HG03571 (cell line): Measurements from ENCODE around the gene CNDP2.
"Not testable (repeated sequence)": the region's sequence is repeated elsewhere in the genome, so short reads cannot be mapped to it uniquely, and the experiment has no call there.

Experiments used
- ATAC-seq: cut with Tn5 transposase; IDR thresholded peaks from one replicate; pipeline ENCODE4 v1.9.1; 2021; ENCODE audit not compliant: unreplicated experiment

The CNDP2 gene

DNA sequence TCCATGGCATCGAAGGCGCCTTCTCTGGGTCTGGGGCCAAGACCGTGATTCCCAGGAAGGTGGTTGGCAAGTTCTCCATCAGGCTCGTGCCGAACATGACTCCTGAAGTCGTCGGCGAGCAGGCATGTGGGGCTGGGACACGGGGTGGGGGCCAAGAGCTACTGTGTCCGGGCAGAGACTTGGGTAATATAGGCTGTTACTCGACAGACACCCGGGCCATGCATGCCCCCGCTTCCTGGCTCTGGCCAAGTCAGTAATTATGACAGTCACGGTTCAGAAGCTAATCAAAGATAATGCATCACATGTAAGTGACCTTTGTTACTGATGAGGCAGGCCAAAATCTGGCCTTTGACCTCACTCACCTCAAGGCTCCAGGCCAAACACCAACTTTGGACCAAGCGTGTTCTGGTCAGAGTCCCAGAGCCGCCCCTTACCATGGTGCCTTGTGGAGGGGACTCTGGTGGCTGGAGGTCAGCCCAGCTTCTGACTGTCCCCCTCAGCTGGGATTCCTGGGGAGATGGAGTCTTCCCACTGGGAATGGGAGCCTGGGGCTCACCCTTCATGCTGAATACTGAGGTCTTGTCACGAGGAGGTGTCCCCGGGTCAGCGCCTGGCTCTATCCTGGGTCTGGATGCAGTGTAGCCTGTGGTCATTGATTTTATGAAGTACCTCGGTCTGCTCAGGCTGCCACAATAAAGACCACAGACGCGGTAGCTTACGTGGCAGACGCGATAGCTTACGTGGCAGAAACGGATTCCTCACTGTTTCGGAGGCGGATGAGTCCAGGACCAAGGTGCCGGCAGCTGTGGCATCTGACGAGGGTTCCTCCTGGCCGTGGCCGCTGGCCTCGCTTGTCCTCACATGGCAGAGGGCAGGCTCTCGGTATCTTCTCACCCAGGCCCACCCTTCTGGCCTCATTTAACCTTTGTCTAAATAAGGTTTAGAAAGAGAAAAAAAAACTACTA, 20.4 kb downstream of the CNDP2 start:
- ATAC-seq, result no peak

DNA sequence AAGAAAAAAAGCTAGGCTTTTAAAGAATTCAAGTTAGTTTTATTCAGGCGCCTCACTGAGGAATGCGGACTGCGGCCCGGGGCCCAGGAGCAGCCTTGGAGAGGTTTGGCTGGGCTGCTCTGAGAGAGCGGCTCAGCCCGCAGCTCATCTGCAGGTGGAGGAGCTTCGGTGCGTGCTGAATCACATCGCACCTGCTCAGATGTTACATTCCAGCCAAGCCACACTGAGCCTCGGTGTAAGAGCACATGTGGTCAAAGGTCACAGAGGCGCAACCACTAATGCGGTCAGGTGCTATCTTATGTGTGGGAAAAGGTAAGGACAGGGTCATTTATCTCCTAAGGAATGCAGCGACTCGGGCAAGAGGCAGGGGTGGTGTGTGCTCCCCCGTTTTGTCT, 21.1 kb downstream of the CNDP2 start:
- ATAC-seq, result no peak

DNA sequence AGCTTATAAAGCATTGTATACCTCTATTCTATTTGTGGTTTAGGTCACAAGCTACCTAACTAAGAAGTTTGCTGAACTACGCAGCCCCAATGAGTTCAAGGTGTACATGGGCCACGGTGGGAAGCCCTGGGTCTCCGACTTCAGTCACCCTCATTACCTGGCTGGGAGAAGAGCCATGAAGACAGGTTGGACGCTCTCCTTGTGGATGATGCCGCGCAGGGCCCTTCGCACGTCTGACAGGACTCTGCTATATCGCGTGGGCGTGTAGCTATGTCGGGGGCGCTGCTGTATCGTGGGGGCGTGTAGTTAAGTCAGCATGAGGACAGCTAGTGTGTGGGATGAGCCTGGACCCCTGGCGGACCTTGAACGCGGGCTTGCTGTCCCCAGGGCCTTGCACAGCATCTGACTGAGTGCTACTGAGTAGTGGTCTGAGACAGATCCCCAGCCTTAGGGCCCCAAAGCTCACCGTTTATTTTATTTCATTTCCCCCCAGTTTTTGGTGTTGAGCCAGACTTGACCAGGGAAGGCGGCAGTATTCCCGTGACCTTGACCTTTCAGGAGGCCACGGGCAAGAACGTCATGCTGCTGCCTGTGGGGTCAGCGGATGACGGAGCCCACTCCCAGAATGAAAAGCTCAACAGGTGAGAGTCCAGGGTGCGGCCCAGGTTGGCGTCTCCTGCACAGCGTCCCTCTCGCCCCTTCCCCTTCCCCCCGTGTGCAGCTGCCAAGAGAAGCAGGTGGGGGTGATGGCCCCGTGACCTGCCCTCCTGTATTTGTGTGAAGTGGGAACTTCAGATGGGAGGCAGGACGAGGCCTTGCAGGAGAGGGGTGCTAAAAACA, 22.5 kb downstream of the CNDP2 start:
- no peak for ATAC-seq

DNA sequence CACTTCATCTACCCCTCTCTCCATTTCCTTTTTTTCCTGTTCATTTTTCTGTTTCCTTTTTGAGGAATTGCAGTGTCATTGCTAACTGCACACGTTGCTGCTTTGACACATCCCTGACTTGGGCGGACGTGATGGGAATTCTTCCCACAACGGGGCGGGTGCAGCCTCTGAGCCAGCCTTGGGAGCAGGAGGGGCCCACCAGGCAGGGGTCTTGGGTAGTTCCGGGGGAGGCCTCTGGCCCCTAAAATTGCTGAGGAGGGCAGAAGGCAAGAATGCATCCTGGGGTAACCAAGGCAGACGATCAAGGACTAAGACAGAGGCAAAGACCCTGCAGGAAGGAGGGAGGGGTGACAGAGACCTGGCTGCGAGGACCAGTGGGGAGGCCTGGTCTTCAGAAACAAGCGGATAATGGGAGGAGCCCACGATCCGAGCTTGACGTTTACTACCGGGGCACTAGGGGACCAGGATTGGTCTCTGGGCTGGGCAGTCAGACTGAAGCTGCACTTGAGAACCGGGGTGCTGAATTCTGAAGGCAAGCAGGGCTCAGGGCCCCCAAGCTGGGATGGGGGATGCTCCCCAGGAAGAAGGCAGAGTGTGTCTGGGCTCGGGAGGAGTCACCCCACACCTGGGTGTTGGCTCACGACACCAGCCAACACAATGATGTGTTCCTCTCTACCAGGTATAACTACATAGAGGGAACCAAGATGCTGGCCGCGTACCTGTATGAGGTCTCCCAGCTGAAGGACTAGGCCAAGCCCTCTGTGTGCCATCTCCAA, 23.3 kb downstream of the CNDP2 start:
- ATAC-seq, result no peak

DNA sequence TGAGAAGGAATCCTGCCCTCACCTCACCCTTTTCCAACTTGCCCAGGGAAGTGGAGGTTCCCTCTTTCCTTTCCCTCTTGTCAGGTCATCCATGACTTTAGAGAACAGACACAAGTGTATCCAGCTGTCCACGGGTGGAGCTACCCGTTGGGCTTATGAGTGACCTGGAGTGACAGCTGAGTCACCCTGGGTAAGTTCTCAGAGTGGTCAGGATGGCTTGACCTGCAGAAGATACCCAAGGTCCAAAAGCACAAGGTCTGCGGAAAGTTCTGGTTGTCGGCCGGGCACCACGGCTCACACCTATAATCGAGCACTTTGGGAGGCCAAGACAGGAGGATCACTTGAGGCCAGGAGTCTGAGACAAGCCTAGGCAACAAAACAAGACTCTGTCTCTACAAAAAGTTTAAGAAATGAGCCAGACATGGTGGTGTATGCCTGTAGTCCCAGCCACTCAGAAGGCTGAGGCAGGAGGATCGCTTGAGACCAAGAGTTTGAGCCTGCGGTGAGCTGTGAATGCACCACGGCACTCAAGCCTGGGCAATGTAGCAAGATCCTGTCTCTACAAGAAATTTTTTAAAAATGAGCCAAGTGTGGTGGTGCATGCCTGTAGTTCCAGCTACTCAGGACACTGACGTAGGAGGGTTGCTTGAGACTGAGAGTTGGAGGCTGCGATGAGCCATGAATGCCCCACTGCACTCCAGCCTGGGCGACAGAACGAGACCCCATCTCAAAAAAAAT, 24.1 kb downstream of the CNDP2 start:
- ATAC-seq, result no peak

DNA sequence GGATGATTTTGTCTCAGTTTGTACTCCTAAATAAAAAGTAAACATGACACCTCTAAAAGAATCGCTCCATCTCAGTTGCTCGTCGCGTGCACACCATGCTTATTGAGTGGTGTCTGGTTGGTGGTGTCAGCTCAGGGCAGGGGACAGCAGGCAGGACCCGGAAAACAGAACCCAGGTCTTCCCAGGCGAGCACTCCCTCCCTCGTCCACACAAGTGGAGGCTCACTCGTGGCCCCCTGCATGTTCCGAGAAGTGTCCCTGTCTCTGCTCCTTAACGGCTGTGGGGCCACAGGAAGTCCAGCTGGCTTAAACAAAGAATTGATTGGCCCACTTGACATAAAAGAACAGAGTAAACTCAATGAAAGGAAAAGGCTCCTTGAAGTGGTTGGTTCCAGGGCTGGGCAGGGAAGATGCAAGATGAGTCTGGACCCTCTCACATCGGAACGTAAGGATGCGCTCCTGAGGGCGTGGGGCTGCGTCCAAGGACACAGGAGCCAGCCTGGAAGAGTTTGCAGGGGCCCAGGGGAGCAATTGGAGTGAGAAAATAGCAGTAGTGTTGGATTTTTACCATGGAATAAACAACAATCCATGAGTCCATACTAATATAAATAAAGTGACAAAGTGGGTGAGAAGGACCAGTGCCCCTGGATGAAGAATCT, 25.0 kb downstream of the CNDP2 start:
- no peak for ATAC-seq

DNA sequence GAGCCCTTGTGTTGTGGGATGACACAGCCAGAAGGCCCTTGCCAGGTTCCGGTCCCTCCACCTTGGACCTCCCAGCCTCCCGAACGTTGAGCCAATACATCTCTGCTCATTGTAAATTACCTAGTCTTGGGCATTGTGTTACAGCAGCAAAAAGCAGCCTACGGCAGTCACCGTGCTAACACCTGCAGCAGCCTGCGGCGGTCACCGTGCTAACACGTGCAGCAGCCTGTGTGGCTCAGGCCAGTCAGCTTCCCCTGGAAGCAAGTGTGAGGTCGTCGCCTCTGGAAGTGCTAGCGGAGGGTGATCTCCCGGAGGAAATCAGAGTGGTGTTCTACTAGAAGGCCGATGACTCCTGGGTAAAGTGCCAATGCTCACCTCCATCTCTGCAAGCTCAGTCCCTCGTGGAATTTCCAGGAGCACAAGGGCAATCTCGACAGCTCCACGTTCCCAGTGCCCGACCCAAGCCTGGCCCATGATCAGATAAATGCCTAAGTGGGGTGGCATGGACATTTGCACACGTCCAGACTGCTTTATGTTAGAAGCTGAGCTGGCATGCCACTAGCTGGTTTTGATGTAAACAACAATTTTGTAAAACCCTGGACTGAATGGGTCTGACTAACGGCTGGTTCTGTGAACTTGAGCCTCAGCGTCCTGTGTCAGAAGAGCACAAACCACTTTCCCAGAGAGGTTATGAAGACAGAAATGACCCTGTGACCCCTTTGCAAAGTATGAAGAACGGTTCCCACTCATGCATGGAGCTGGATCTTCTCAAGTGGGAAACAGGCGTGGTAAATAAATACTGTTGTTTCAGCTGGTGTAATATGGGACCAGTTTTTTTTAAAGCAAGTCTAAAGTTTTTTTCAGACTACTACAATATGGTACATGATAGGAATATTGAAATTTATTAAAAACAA, 26.7 kb downstream of the CNDP2 start:
- no peak for ATAC-seq

DNA sequence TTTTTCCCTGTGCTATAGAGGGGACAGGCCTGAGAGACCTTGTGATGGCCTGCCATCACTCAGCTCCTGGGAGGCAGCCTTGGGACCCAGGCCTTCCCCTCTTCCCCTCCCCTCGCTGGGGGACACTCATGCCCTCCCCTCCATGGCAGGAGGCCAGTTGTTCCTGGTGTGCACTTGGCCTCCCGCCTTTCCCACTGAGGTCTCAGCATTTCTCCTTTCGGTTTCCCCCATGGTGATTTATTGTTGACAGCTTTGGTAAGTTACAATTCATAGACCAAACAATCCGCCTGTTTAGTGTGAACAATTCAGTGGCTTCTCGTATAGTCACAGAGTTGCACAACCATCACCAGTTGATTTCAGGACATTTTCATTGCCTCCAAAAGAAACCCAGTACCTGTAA, 27.9 kb downstream of the CNDP2 start:
- ATAC-seq, result no peak

DNA sequence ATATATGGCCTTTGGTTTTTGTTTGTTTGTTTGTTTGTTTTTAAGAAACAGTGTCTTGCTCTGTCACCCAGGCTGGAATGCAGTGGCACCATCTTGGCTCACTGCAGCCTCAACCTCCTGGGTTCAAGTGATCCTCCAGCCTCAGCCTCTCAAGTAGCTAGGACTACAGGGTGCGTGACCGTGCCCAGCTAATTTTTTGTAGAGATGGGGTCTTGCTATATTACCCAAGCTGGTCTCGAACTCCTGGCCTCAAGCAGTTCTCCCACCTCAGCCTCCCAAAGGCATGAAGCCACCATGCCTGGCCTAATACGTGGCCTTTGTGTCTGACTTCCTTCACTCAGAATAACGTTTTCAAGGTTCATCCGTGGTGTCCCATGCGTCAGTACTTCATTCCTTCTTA, 28.8 kb downstream of the CNDP2 start:
- not testable (repeated sequence) for ATAC-seq

DNA sequence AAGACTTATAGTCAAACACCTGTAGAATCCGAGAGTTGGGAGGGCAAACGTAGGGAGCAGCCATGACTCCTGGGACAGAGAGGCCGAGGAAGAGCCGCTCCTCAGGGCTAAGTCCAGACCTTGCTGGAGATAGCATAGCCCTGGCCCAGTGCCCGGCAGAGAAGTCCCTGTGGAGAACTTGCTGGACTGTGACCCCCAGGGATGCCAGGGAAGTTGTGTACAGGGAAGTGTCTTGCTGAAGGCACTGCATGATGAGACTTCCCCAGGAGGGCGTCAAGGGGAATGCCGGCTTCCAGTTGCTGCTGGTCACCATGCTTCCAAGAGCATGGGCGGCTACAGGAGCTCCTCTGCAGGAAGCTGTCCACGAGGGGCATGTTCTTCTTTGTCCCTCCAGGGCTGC, 29.6 kb downstream of the CNDP2 start:
- no peak for ATAC-seq

DNA sequence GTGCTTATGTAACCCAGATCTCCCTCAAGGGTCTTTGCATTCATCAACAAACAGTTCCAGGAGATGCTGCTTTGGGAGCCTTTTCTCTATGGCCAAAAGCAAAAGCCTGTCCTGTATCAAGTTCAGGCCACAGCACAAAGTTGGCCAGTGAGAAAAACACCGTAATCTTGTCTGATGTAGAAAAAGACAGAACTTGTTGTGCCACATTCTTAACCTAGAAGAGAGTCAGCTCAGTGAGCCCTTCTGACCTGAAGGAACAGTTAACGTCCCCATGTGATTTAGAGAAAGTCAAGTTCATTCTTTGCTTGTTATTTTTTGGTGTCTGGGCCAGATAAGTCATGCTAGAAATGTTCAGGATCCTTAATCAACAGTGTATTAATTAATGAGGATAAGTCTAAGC, 30.3 kb downstream of the CNDP2 start:
- no peak for ATAC-seq

DNA sequence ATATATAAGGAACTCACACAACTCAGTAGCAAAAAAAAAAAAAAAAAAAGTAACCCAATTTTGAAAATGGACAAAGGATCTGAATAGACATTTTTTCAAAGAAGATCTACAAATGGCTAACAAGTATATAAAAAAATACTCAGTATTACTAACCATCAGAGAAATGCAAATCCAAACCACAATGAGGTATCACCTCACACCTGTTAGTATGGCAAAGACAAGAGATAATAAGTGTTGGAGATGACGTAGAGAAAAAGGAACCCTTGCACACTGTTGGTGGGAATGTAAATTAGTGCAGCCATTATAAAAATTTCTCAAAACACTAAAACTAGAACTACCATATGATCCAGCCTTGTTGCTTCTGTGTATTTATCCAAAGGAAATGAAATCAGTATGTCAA, 32.3 kb downstream of the CNDP2 start:
- no peak for ATAC-seq

DNA sequence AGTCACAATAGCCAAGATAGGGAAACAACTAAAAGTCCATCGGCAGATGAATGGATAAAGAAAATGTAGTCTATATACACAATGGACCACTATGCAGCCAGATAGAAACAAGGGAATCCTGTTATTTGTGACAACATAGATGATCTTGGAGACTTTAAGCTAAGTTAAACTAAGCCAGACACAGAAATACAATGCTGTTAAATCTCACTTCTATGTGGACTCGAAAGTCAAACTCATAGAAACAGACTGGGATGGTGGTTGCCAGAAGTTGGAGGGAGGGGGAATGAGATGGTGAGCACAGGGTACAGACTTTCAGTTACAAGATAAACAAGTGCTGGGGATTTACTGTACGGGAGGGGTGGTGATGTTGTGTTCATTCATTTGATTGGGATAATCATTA, 32.8 kb downstream of the CNDP2 start:
- ATAC-seq, result no peak

DNA sequence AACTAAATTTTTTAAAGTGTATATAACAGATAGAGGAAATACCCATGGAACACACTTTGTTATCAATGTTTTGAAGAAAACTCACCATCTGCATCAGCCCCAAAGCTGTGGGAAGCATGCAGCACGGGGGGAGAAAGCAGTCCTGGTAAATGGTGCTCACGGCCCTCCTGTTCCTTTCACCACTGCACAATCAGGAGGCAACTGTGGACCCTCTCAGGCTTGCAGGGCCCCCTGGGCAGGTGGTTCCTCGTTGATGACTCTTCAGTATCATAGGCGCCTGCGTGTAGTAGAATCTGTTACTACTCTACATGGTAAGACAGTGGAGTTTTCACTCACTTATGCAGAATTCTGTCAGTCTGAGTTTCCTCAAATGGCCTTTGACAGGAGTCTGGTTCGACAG, 33.2 kb downstream of the CNDP2 start:
- no peak for ATAC-seq

DNA sequence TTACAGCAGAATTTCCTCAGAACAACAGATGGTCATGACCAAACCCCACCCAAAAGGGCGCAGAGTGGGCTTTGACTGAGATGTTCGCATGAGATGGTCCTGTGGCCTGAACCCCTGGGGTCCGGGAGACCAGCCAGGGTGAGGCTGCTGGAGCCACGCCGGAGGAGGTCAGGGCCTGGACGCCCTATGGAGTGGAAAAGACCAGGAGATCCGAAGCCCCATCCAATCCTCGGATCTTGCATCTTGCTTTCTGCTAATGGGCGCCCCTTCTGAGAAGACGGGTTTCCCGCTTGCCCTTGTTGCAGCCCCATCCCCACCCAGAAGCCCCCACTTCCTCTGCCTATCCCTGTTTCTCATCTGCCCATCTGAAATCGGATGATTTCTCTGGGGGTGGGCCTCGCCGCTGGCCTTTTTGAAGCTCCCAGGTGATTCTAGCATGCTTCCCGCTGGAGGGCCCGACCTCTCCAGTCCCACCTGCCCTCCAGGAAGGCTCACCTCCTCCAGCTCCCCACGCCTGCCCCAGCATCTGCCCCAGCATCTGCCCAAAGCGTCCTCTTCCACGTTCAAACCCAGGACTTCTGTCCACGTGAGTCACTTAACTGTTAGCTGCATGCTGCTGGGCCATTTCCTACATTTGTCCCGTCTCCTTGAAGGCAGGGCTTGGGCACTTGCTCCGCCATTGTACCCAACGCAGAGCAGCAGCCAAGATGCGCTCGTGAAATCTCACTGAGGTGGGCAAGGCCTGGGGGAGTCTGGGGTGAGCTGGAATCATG, 33.8 kb downstream of the CNDP2 start:
- ATAC-seq, result no peak

DNA sequence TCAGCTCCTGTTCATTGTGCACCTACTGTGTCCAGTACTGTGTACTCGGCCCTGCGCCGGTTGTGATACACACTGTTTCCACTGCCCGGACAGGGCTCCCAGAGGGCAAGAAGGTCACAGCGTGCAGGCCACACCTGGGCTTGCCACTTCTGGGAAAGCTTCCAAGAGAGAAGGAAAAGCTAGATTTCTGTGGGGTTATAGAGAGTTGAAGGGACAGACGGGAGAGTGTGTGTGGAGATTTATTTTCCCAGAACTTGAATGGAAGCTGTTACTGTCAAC, 34.4 kb downstream of the CNDP2 start:
- no peak for ATAC-seq

DNA sequence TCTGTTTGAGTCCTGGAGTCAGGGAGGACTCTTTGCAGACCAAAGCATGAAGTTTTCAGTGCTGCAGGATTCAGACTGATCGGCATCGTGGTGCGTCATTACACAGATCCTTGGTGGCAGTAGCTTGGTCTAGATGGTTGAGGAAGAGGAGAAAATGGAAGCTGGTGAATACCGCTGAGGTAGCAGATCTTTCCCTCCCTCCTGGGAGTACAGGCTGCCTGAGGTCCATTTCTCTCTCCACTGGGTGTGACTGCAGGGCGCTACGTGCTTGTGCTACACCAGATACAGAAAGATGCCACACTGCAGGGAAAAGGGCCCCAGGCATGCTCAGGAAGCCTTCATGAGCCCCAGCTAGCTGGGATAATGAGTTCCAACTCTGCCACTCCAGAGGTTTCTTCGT, 34.9 kb downstream of the CNDP2 start:
- ATAC-seq, result no peak

DNA sequence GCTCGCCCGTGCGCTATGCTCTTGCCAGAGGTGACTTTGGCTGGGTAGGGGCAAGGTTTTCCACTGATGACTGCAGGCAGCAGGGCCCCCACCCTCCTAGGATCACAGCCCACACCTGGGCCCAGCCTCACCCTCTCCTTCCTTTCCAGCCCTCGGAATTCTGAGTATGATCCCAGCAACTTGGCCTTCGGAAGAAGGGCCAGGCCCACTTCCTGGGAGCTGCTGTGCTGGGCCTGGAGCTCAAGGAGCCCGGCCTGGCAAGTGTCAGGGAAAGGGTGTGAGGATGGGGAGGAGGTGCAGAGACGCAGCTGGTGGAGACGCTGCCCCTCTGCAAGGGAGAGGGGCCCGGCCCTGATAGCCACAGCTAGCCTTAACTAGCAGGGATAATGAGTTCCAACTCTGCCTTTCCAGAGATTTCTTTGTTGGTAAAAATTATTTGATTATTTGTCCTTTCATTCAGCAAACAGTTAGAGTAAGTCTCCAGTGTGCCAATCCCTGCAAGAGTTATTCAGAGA, 36.4 kb downstream of the CNDP2 start:
- ATAC-seq, result no peak
